HCT116 (cell line): ENCODE data around the gene XRN1. TPM values are rescaled to one million over a fixed set of nuclear protein-coding genes. Genes with fewer than 3 reads are reported as not detected.

ENCODE experiments used
- ATAC-seq: fragments of 200-7000 bp; cut with Tn5 transposase; 2 replicates; pipeline ENCODE4 v1.9.1; 2020; ENCODE audit warnings: mild to moderate bottlenecking, moderate library complexity
- BruUV-seq: library from RNA; stranded (reverse); fragments of 400-500 nt; replicated peaks from 2 replicates; lab custom pipeline; 2021; lab: Mats Ljungman, UMichigan
- CTCF ChIA-PET: fragments of 300-600 bp; sonication (Branson Sonifier 250); formaldehyde crosslinking; loops from one replicate; lab custom pipeline; 2021; ENCODE audit warnings: antibody characterized with exemption; lab: Charles Lee
- POLR2A ChIA-PET: fragments of 300-600, 350-600 bp; sonication (Branson Sonifier 250); formaldehyde crosslinking; loops from one replicate; lab custom pipeline; 2021; ENCODE audit warnings: antibody characterized with exemption; lab: Charles Lee
- RAD21 ChIA-PET, 2 experiments: fragments of 300-600 bp; sonication (Branson Sonifier 250); formaldehyde crosslinking; loops; one replicate each; lab custom pipeline; 2023; ENCODE audit warnings: low total read pairs in 2 of 2; ENCODE audit not compliant: uncharacterized antibody in 2 of 2, unreplicated experiment in 2 of 2, low non-redundant PET in 1 of 2; lab: Charles Lee
- DNase-seq: peaks from one replicate; pipeline ENCODE4 v3.0.0-alpha.2; 2010; ENCODE audit warnings: low read depth, low spot score
- H2AFZ ChIP-seq: fragments of 200-600 bp; shearing (Covaris generic), sonication (generic); 2 replicates; pipeline ENCODE4 v1.6.1; 2017; ENCODE audit warnings: low read depth, mixed run types, mixed read lengths, antibody characterized with exemption, low read length; ENCODE audit not compliant: poor library complexity, severe bottlenecking
- H3K27ac ChIP-seq: 2 replicates; pipeline ENCODE4 v1.5.1; 2012; ENCODE audit warnings: low read depth, low read length
- H3K27me3 ChIP-seq: fragments of 200-600 bp; sonication (generic); 2 replicates; pipeline ENCODE4 v1.6.1; 2016; ENCODE audit warnings: mixed run types, low read length, mixed read lengths; ENCODE audit not compliant: insufficient read depth
- H3K36me3 ChIP-seq, 2 experiments: fragments of 200-500 bp in 1 of 2; fragments of 200-600 bp in 1 of 2; sonication (Bioruptor generic) in 1 of 2; sonication (generic) in 1 of 2; 2 replicates each; pipeline versions ENCODE4 v1.5.1 to v1.6.1; 2014 to 2016; ENCODE audit warnings: low read length in 2 of 2, inconsistent platforms in 1 of 2, mixed read lengths in 1 of 2, mixed run types in 1 of 2; ENCODE audit not compliant: insufficient read depth in 2 of 2, control insufficient read depth in 1 of 2
- H3K4me1 ChIP-seq, 2 experiments: fragments of 200-600 bp in 1 of 2; sonication (generic) in 1 of 2; 2 replicates each; pipeline versions ENCODE4 v1.5.1 to v1.6.1; 2012 to 2017; ENCODE audit warnings: low read length in 2 of 2, inconsistent platforms in 1 of 2, mild to moderate bottlenecking in 1 of 2, mixed read lengths in 1 of 2, mixed run types in 1 of 2, moderate library complexity in 1 of 2; ENCODE audit not compliant: insufficient read depth in 2 of 2, control insufficient read depth in 1 of 2
- H3K4me2 ChIP-seq: fragments of 200-600 bp; sonication (generic); 2 replicates; pipeline ENCODE4 v1.6.1; 2017; ENCODE audit warnings: mixed run types, low read length, mixed read lengths
- H3K4me3 ChIP-seq, 2 experiments: fragments of 200-600 bp in 1 of 2; sonication (generic) in 1 of 2; replicated peaks in 1 of 2; 2 replicates each; pipeline ENCODE4 v1.5.1; 2011 to 2016; ENCODE audit warnings: low read length in 2 of 2, control low read depth in 1 of 2, low read depth in 1 of 2, mild to moderate bottlenecking in 1 of 2, mixed read lengths in 1 of 2, mixed run types in 1 of 2
- H3K79me2 ChIP-seq: fragments of 200-600 bp; sonication (generic); 2 replicates; pipeline ENCODE4 v1.6.1; 2017; ENCODE audit warnings: mild to moderate bottlenecking, mixed run types, low read length, moderate library complexity, mixed read lengths; ENCODE audit not compliant: insufficient read depth
- H3K9ac ChIP-seq: fragments of 200-600 bp; sonication (generic); 2 replicates; pipeline ENCODE4 v1.6.1; 2016; ENCODE audit warnings: low read length, mixed read lengths
- H3K9me2 ChIP-seq: fragments of 200-600 bp; sonication (generic), shearing (Covaris generic); 2 replicates; pipeline ENCODE4 v1.6.1; 2017; ENCODE audit warnings: mixed run types, mild to moderate bottlenecking, moderate library complexity; ENCODE audit not compliant: insufficient read depth
- H3K9me3 ChIP-seq, 2 experiments: fragments of 200-500 bp in 1 of 2; fragments of 200-600 bp in 1 of 2; sonication (Bioruptor generic) in 1 of 2; sonication (generic) in 1 of 2; 2 replicates each; pipeline ENCODE4 v1.6.1; 2014 to 2017; ENCODE audit warnings: low read length in 2 of 2, mixed read lengths in 2 of 2, inconsistent platforms in 1 of 2, low read depth in 1 of 2, mild to moderate bottlenecking in 1 of 2, mixed run types in 1 of 2, moderate library complexity in 1 of 2; ENCODE audit not compliant: control insufficient read depth in 1 of 2, insufficient read depth in 1 of 2
- H4K20me1 ChIP-seq: fragments of 200-600 bp; sonication (generic), shearing (Covaris generic); 2 replicates; pipeline ENCODE4 v1.6.1; 2017; ENCODE audit warnings: mixed run types, mild to moderate bottlenecking, moderate library complexity; ENCODE audit not compliant: insufficient read depth
- CBX3 ChIP-seq: IDR thresholded peaks from 2 replicates; pipeline ENCODE4 v1.6.1; 2012; ENCODE audit warnings: low read depth
- CEBPB ChIP-seq: IDR thresholded peaks from 2 replicates; pipeline ENCODE4 v1.6.1; 2012; ENCODE audit warnings: low read depth
- EZH2phosphoT487 ChIP-seq: fragments of 200-600 bp; IDR thresholded peaks from 2 replicates; pipeline ENCODE4 v1.6.1; 2018; ENCODE audit warnings: antibody characterized with exemption, borderline replicate concordance
- JUND ChIP-seq: IDR thresholded peaks from 2 replicates; pipeline ENCODE4 v1.6.1; 2012
- MAX ChIP-seq: IDR thresholded peaks from 2 replicates; pipeline ENCODE4 v1.6.1; 2012
- SIN3A ChIP-seq: IDR thresholded peaks from 2 replicates; pipeline ENCODE4 v1.6.1; 2012; ENCODE audit warnings: low read depth
- SP1 ChIP-seq: IDR thresholded peaks from 2 replicates; pipeline ENCODE4 v1.6.1; 2012; ENCODE audit warnings: low read depth
- TCF7L2 ChIP-seq: IDR thresholded peaks from 2 replicates; pipeline ENCODE4 v1.7.0; 2011; ENCODE audit warnings: borderline replicate concordance, inconsistent platforms; ENCODE audit not compliant: insufficient read depth, insufficient read length; ENCODE audit errors: extremely low read depth
- YY1 ChIP-seq: IDR thresholded peaks from 2 replicates; pipeline ENCODE4 v1.6.1; 2011; ENCODE audit warnings: low read length, low read depth, moderate library complexity, mild to moderate bottlenecking; ENCODE audit not compliant: insufficient replicate concordance; ENCODE audit errors: extremely low read depth
- ZNF274 ChIP-seq: fragments of 200-500 bp; sonication (Bioruptor generic); IDR thresholded peaks from 2 replicates; pipeline ENCODE4 v1.6.1; 2014; ENCODE audit warnings: mild to moderate bottlenecking, low read depth, low read length, inconsistent platforms
- intact Hi-C: fragments of 100-400 bp; cut with micrococcal nuclease; formaldehyde crosslinking; loops from 2 replicates; pipeline ENCODE4 v1.10.0; 2022
- total RNA-seq: library from RNA; stranded (reverse); gene quantifications from one replicate; pipeline ENCODE4 v1.2.1, GENCODE V29; 2021; ENCODE audit not compliant: unreplicated experiment
- TF ChIP-seq, protein P1 (sequence below), 3 experiments: fragments of 200-600 bp in 1 of 3; sonication (generic) in 1 of 3; IDR thresholded peaks in 2 of 3; conservative IDR thresholded peaks in 1 of 3; 2 replicates each; pipeline ENCODE4 v1.5.1; 2012 to 2017; ENCODE audit warnings: low read depth in 2 of 3, low read length in 2 of 3, antibody characterized with exemption in 1 of 3, borderline replicate concordance in 1 of 3, control low read depth in 1 of 3, mild to moderate bottlenecking in 1 of 3, mixed read lengths in 1 of 3, mixed run types in 1 of 3, moderate library complexity in 1 of 3; ENCODE audit not compliant: insufficient read depth in 1 of 3
- TF ChIP-seq, protein P2 (sequence below): IDR thresholded peaks from 2 replicates; pipeline ENCODE4 v1.6.1; 2011; ENCODE audit warnings: mild to moderate bottlenecking, low read length, moderate library complexity; ENCODE audit not compliant: insufficient replicate concordance; ENCODE audit errors: extremely low read depth
- TF ChIP-seq, protein P3 (sequence below): IDR thresholded peaks from 2 replicates; pipeline ENCODE4 v1.6.1; 2012

XRN1 gene
- total RNA-seq, 1 experiment from 2014 or later = 21.3 TPM

DNA sequence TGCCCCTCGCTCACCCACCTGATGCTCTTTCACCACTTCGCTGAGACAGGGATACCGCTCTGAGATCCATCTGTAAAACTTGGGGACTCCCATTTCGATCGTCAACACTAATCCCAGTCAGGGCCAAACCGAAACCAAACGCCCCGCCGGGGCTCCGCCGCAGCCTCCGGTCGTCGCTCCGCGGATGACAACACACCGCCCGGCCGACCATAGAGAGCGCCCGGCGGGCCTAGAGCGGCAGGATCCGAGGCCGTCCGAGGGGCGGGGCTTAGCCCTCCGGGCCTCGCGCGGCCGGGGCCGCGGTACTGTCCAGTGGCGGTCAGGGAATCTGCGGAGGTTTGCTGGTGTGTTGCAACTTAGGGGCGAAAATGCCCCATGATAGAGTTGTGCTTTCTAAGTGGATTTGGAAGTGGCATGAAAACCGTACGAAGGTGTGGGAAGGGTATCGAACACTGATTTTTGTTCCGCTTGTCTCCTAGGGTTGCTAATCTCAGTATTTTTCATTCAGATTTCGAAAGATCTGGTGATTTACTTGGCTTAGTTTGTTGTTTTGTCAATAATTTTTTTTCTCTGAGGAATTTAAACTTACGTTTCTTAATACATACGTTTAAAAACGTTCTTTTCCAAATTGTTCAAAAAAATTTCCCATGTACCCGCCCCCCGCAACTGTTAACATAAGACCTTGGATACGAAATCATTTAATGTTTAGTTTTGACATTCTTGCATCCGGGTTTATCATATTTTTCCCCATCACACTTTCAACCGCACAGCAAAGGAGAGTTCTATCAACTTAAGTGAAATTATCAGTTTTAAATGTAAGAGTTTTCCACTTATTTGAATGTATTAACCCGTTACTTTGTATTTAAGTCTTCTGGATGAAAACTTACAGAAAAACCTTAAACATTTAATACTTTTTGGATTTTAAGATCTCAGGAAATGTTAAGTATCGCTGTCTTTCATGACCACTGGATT is at the start of gene XRN1 (continued):
- TF ChIP-seq TCF7L2 (peak; percentile 27), YY1 (peak; percentile 83)
- TF ChIP-seq, protein P1, sequence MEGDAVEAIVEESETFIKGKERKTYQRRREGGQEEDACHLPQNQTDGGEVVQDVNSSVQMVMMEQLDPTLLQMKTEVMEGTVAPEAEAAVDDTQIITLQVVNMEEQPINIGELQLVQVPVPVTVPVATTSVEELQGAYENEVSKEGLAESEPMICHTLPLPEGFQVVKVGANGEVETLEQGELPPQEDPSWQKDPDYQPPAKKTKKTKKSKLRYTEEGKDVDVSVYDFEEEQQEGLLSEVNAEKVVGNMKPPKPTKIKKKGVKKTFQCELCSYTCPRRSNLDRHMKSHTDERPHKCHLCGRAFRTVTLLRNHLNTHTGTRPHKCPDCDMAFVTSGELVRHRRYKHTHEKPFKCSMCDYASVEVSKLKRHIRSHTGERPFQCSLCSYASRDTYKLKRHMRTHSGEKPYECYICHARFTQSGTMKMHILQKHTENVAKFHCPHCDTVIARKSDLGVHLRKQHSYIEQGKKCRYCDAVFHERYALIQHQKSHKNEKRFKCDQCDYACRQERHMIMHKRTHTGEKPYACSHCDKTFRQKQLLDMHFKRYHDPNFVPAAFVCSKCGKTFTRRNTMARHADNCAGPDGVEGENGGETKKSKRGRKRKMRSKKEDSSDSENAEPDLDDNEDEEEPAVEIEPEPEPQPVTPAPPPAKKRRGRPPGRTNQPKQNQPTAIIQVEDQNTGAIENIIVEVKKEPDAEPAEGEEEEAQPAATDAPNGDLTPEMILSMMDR (IDR thresholded peaks at IDR 0.05 in 2 of 3, conservative IDR thresholded peaks at IDR 0.05 in 1 of 3; ENCODE audit: borderline replicate concordance in 1 of 3, insufficient read depth in 1 of 3, low read depth in 2 of 3, low read length in 2 of 3) = no peak
- TF ChIP-seq, all 23 proteins: peak for 12

DNA sequence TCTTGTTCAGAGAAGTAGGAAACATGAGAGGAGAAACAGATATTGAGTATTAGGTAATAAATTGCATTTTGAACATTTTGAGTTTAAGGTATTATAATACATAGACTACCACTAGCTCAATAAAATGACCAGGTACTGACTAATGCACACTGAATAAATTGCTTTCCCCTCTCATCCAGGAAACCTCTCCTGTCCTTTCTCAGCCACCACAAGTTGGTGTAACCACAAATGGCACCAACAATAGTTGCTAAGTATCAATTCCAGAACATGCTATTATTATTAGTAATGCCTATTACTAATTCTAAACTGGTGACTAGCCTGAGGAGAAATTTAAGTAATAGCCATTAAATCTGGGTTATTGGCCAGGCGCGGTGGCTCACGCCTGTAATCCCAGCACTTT is 47.3 kb upstream of the XRN1 start:
- H3K27ac ChIP-seq = no peak overlapping the region
- CTCF ChIA-PET = no interaction called here
- H2AFZ ChIP-seq = no peak overlapping the region
- POLR2A ChIA-PET = no interaction called here
- H3K79me2 ChIP-seq = no peaks in the 10 kb centered on the region
- H3K36me3 ChIP-seq = peaks cover 3 to 12% of the 10 kb centered on the region in 2 experiments; a peak in 3 of 4 replicates
- no peak overlapping the region for H3K4me3 ChIP-seq
- no peaks in the 10 kb centered on the region for H3K9me3 ChIP-seq
- H3K27me3 ChIP-seq = no peaks in the 10 kb centered on the region
- intact Hi-C loops = no loop called here
- H4K20me1 ChIP-seq = no peaks in the 10 kb centered on the region
- no peaks in the 10 kb centered on the region for H3K4me1 ChIP-seq
- no peaks in the 10 kb centered on the region for H3K9me2 ChIP-seq
- RAD21 ChIA-PET = no interaction called here
- no TSS peak for BruUV-seq
- H3K9ac ChIP-seq = no peak overlapping the region
- H3K4me2 ChIP-seq = no peak overlapping the region
- ATAC-seq (no peak), DNase-seq (no peak)
- TF ChIP-seq SIN3A (no peak), CEBPB (no peak), SP1 (no peak), JUND (no peak), ZNF274 (no peak), YY1 (no peak), MAX (no peak), EZH2phosphoT487 (no peak), CBX3 (no peak)
- TF ChIP-seq, protein P1 (IDR thresholded peaks at IDR 0.05 in 2 of 3, conservative IDR thresholded peaks at IDR 0.05 in 1 of 3; ENCODE audit: borderline replicate concordance in 1 of 3, insufficient read depth in 1 of 3, low read depth in 2 of 3, low read length in 2 of 3) = no peak
- TF ChIP-seq, protein P2, sequence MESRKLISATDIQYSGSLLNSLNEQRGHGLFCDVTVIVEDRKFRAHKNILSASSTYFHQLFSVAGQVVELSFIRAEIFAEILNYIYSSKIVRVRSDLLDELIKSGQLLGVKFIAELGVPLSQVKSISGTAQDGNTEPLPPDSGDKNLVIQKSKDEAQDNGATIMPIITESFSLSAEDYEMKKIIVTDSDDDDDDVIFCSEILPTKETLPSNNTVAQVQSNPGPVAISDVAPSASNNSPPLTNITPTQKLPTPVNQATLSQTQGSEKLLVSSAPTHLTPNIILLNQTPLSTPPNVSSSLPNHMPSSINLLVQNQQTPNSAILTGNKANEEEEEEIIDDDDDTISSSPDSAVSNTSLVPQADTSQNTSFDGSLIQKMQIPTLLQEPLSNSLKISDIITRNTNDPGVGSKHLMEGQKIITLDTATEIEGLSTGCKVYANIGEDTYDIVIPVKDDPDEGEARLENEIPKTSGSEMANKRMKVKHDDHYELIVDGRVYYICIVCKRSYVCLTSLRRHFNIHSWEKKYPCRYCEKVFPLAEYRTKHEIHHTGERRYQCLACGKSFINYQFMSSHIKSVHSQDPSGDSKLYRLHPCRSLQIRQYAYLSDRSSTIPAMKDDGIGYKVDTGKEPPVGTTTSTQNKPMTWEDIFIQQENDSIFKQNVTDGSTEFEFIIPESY = no peak
- TF ChIP-seq, protein P3, sequence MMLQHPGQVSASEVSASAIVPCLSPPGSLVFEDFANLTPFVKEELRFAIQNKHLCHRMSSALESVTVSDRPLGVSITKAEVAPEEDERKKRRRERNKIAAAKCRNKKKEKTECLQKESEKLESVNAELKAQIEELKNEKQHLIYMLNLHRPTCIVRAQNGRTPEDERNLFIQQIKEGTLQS = no peak
